ENCODE measurements around the gene SEC24D.

GRCh38 chr4:118751629-118752323 lies 84.2 kb downstream of the SEC24D start:
- no peak for TF ChIP-seq CTCF (conservative IDR thresholded peaks at IDR 0.05; ENCODE audit: low read length)
- no peak for TF ChIP-seq EZH2phosphoT487 (IDR thresholded peaks at IDR 0.05; ENCODE audit: borderline replicate concordance)
